ENCODE measurements around the gene TPMT.

DNA sequence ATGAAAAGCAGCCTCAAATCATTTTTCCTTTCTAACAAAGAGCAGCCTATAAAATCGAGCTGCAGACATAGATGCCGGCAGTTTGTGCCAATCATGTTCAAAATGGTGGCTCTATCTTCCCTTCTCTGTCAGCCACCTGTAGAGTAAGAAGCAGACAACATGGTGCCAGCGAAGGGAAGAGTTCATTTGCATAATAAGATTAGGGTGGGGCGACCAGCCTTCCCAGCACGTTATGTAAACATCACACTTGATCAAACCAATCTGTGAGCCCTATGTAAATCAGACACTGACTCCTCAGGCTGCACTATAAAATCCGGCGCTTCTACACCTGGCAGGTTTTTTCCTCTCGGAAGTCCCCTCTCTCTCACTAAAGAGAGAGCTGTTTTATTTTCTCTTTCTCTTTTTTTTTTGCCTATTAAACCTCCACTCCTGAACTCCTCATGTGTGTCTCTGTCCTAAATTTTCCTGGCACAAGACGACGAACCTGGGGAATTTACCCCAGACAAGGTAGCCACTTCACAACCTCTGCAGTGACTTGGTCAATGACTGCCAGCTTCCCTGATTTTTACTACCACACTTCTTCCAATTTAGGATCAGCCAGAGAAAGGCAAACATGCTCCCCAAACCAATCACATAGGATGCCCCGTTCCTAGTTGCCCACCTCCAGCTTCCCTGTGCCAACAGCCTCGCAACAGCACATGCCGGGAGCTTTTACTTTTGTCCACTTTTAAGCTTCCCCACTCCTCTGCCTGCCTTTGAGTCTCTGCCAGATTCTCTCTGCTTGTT is 12.9 kb downstream of the TPMT start:
- TF ChIP-seq, protein P1, sequence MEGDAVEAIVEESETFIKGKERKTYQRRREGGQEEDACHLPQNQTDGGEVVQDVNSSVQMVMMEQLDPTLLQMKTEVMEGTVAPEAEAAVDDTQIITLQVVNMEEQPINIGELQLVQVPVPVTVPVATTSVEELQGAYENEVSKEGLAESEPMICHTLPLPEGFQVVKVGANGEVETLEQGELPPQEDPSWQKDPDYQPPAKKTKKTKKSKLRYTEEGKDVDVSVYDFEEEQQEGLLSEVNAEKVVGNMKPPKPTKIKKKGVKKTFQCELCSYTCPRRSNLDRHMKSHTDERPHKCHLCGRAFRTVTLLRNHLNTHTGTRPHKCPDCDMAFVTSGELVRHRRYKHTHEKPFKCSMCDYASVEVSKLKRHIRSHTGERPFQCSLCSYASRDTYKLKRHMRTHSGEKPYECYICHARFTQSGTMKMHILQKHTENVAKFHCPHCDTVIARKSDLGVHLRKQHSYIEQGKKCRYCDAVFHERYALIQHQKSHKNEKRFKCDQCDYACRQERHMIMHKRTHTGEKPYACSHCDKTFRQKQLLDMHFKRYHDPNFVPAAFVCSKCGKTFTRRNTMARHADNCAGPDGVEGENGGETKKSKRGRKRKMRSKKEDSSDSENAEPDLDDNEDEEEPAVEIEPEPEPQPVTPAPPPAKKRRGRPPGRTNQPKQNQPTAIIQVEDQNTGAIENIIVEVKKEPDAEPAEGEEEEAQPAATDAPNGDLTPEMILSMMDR (conservative IDR thresholded peaks at IDR 0.05; ENCODE audit: low read depth, low read length): no peak
- TF ChIP-seq EZH2 (IDR thresholded peaks at IDR 0.05; ENCODE audit: borderline replicate concordance, low read depth, low read length, poor library complexity, severe bottlenecking): no peak
